ENCODE data around the gene E4F1.

Gene E4F1

GRCh38 chr16:2223221-2223941 lies at the start of gene E4F1:
Gene E4F1 (plus strand): TSS chr16:2223591. CDS start chr16:2223614, 23 bp downstream.
- peak; percentile 98 to 99 for DNase-seq

GRCh38 chr16:2173916-2174315 lies 49.5 kb upstream of the E4F1 start:
- DNase-seq: no peak

- no peak for DNase-seq
Measured at GRCh38 chr16:2174396-2175131, 48.8 kb upstream of the E4F1 start.

- no peak for DNase-seq
Measured at GRCh38 chr16:2175454-2175853, 47.9 kb upstream of the E4F1 start.

GRCh38 chr16:2176047-2176446 lies 47.3 kb upstream of the E4F1 start:
- no peak for DNase-seq

GRCh38 chr16:2177101-2177500 lies 46.3 kb upstream of the E4F1 start:
- no peak for DNase-seq

GRCh38 chr16:2177561-2177960 lies 45.8 kb upstream of the E4F1 start:
- no peak for DNase-seq

GRCh38 chr16:2178321-2179106 lies 44.9 kb upstream of the E4F1 start:
- no peak for DNase-seq

- no peak for DNase-seq
Measured at GRCh38 chr16:2179107-2179501, 44.3 kb upstream of the E4F1 start.

- no peak for DNase-seq
Measured at GRCh38 chr16:2179576-2179975, 43.8 kb upstream of the E4F1 start.

GRCh38 chr16:2180461-2180860 lies 42.9 kb upstream of the E4F1 start:
- no peak for DNase-seq

GRCh38 chr16:2180962-2181923 lies 42.1 kb upstream of the E4F1 start:
- no peak for DNase-seq

- no peak for DNase-seq
Measured at GRCh38 chr16:2181952-2182351, 41.4 kb upstream of the E4F1 start.

- DNase-seq: no peak
Measured at GRCh38 chr16:2183671-2184070, 39.7 kb upstream of the E4F1 start.

GRCh38 chr16:2184346-2184745 lies 39.0 kb upstream of the E4F1 start:
- no peak for DNase-seq

- DNase-seq: no peak
Measured at GRCh38 chr16:2184962-2185361, 38.4 kb upstream of the E4F1 start.

- DNase-seq: no peak
Measured at GRCh38 chr16:2186064-2186463, 37.3 kb upstream of the E4F1 start.

GRCh38 chr16:2186505-2186904 lies 36.9 kb upstream of the E4F1 start:
- no peak for DNase-seq

GRCh38 chr16:2187212-2187611 lies 36.2 kb upstream of the E4F1 start:
- no peak for DNase-seq

GRCh38 chr16:2188395-2188794 lies 35.0 kb upstream of the E4F1 start:
- no peak for DNase-seq

- no peak for DNase-seq
Measured at GRCh38 chr16:2189252-2189893, 34.0 kb upstream of the E4F1 start.

All from AML-193 (cell line).